WTC11 (cell line): ENCODE data around the gene C13orf46.

ENCODE experiments used
- NFE2L1 ChIP-seq: sonication (generic); formaldehyde crosslinking; IDR thresholded peaks from 2 replicates; pipeline ENCODE4 v1.8.1; 2023; ENCODE audit warnings: missing genetic modification reagents
- NR3C1 ChIP-seq: sonication (generic); formaldehyde crosslinking; conservative IDR thresholded peaks from 2 replicates; pipeline ENCODE4 v1.8.1; 2023; ENCODE audit warnings: low read depth, mild to moderate bottlenecking, missing genetic modification reagents
- TCF7 ChIP-seq: sonication (generic); formaldehyde crosslinking; IDR thresholded peaks from 2 replicates; pipeline ENCODE4 v1.8.0; 2022; ENCODE audit warnings: mild to moderate bottlenecking, low read depth, missing genetic modification reagents, moderate library complexity
- TF ChIP-seq, protein P1 (sequence below): fragments of 200-600 bp; IDR thresholded peaks from 2 replicates; pipeline ENCODE4 v1.8.0; 2022; ENCODE audit warnings: antibody characterized with exemption
- TF ChIP-seq, protein P2 (sequence below): sonication (generic); formaldehyde crosslinking; IDR thresholded peaks from 2 replicates; pipeline ENCODE4 v1.8.1; 2023; ENCODE audit warnings: mild to moderate bottlenecking, moderate library complexity, missing genetic modification reagents

GRCh38 chr13:113918981-113919701 is 54.7 kb downstream of the C13orf46 start:
- TF ChIP-seq NFE2L1 (CRISPR knock-in tag), result no peak
- TF ChIP-seq, protein P1, sequence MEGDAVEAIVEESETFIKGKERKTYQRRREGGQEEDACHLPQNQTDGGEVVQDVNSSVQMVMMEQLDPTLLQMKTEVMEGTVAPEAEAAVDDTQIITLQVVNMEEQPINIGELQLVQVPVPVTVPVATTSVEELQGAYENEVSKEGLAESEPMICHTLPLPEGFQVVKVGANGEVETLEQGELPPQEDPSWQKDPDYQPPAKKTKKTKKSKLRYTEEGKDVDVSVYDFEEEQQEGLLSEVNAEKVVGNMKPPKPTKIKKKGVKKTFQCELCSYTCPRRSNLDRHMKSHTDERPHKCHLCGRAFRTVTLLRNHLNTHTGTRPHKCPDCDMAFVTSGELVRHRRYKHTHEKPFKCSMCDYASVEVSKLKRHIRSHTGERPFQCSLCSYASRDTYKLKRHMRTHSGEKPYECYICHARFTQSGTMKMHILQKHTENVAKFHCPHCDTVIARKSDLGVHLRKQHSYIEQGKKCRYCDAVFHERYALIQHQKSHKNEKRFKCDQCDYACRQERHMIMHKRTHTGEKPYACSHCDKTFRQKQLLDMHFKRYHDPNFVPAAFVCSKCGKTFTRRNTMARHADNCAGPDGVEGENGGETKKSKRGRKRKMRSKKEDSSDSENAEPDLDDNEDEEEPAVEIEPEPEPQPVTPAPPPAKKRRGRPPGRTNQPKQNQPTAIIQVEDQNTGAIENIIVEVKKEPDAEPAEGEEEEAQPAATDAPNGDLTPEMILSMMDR, result no peak
- TF ChIP-seq, protein P2, sequence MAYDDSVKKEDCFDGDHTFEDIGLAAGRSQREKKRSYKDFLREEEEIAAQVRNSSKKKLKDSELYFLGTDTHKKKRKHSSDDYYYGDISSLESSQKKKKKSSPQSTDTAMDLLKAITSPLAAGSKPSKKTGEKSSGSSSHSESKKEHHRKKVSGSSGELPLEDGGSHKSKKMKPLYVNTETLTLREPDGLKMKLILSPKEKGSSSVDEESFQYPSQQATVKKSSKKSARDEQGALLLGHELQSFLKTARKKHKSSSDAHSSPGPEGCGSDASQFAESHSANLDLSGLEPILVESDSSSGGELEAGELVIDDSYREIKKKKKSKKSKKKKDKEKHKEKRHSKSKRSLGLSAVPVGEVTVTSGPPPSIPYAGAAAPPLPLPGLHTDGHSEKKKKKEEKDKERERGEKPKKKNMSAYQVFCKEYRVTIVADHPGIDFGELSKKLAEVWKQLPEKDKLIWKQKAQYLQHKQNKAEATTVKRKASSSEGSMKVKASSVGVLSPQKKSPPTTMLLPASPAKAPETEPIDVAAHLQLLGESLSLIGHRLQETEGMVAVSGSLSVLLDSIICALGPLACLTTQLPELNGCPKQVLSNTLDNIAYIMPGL (CRISPR knock-in tag), result no peak
- no peak for TF ChIP-seq NR3C1 (CRISPR knock-in tag)
- TF ChIP-seq TCF7 (CRISPR knock-in tag), result no peak
